ENCODE data around the gene TP53RK.

- TF ChIP-seq CTCF (IDR thresholded peaks at IDR 0.05), result no peak
- TF ChIP-seq POLR2A (IDR thresholded peaks at IDR 0.05), result no peak
- no peak for TF ChIP-seq POLR2AphosphoS5 (IDR thresholded peaks at IDR 0.05)
These were observed 31.6 kb downstream of the TP53RK start for GRCh38 chr20:46657618-46658017.
